ENCODE results near the gene NDUFB10. TPM values are rescaled to one million over a fixed set of nuclear protein-coding genes. Genes with fewer than 3 reads are reported as not detected.
A peak's percentile ranks its signal among the peaks of the same experiment; 100 is the strongest.

Gene NDUFB10
- total RNA-seq, 4 donors from 2014 or later: 174 to 325 (median 284) TPM

- Histone ChIP-seq H3K27ac (no peak overlapping the region), H3K9me3 (no peaks in the 10 kb centered on the region), H3K4me1 (peaks cover 0 to 9% of the 10 kb centered on the region in 2 donors), H3K4me3 (replicated peaks in 1 of 3) (no peak overlapping the region), H3K27me3 (no peaks in the 10 kb centered on the region), H3K36me3 (no peaks in the 10 kb centered on the region)
- intact Hi-C loops (cut with DNase I): no loop called here
- TF ChIP-seq CTCF (IDR thresholded peaks at IDR 0.05): peak in 2 of 6 experiments; percentile 21 to 28
- no peak for TF ChIP-seq POLR2A (IDR thresholded peaks at IDR 0.05)
- WGBS, 2 donors: 70 to 72% methylated on average over 8 to 11 of the region's 19 CpGs
- peak; percentile 37 to 42 for DNase-seq
Observed at GRCh38 chr16:1932050-1933028, 27.0 kb upstream of the NDUFB10 start.

DNA sequence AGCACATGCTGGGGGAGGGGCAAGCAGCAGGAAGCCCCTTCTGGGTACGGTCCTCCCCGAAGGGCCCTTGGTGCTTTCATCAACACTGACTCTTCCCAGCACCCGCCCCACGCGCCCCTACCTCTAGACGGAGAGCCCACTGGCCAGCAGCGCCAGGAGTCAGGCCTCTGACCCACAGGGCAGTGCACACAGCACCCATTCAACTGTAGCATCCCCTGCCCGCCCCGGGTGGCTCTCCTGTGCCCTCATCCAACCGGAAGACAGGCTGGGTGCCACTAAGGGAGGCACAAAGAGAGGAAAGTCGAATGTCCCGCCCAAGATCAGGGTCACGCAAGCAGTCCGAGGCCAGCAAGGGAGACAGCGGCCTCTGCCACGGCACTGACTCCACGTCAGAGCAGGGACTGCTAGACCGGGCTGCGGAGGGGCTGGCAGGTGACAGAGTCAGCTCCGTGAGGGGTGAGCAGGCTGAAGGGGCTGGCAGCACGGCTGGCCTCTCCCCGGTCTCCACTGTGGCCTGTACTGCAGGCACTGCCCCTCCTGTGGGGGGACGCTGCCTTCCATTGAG, 26.2 kb upstream of the NDUFB10 start:
- TF ChIP-seq CTCF (IDR thresholded peaks at IDR 0.05): no peak
- no peak for TF ChIP-seq POLR2A (IDR thresholded peaks at IDR 0.05)
- H3K27ac ChIP-seq: no peak overlapping the region
- 65 to 66% methylated on average over 15 to 18 of the region's 23 CpGs for WGBS, 2 donors
- DNase-seq: no peak
- H3K36me3 ChIP-seq: no peaks in the 10 kb centered on the region
- intact Hi-C loops (cut with DNase I): no loop called here
- H3K4me1 ChIP-seq: peaks cover 0 to 9% of the 10 kb centered on the region in 2 donors
- no peaks in the 10 kb centered on the region for H3K9me3 ChIP-seq
- no peaks in the 10 kb centered on the region for H3K27me3 ChIP-seq
- no peak overlapping the region for H3K4me3 ChIP-seq (replicated peaks in 1 of 3)

DNA sequence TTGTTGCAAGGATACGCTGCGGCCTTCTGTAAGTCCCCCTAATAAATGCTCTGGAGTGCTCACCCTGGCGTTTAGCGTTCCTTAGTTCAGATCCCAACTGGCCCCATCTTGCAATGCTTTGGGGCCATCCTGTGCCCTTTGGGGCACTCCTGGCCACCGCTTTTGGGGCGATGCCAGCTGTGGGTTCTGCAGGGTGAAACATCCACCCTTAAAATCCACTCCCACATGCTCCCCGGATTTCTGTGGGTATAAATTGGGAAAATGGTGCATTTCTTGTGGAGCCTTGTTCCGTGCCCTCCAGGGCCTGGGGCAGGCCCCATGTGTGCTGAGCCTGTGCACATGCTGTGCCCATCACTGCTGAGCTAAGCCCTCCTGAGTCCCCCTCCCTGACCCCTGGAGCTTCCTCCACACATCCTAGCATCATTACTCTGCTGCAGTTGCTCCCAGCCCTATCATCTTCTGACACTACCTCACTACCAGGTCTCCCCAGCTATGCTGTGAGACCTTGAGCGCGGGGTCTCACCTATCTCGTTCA, 22.3 kb upstream of the NDUFB10 start:
- H3K27ac ChIP-seq: no peak overlapping the region
- H3K4me1 ChIP-seq: peaks cover 0 to 7% of the 10 kb centered on the region in 2 donors
- H3K4me3 ChIP-seq (replicated peaks in 1 of 3): no peak overlapping the region
- no peak for DNase-seq
- TF ChIP-seq POLR2A (IDR thresholded peaks at IDR 0.05) (no peak), CTCF (IDR thresholded peaks at IDR 0.05) (no peak)
- WGBS, 2 donors: 91 to 94% methylated on average over 11 of the region's 11 CpGs
- intact Hi-C loops (cut with DNase I): no loop called here
- peaks cover 0 to 7% of the 10 kb centered on the region in 2 donors for H3K36me3 ChIP-seq
- no peaks in the 10 kb centered on the region for H3K27me3 ChIP-seq
- H3K9me3 ChIP-seq: no peaks in the 10 kb centered on the region

DNA sequence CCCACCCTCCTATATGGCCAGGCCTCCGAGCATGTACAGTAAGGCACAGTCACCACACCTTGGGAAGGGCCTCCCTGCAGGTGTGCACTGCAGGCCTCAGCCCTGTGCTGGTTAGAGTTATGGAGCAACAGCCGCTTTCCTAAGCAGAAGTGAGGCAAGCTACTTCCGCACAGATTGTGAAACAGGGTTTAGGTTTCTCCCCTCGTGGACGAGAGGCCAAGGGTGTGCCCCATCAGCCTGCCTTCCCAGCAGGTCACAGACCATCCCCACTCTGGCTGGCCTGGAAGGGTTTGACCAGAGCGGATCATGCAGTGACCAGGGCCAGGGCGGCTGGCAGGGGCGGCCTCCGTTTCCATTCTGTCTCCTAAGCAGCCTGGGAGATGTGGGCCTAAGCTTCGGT, 21.0 kb upstream of the NDUFB10 start:
- peaks cover 8 to 15% of the 10 kb centered on the region in 2 donors for H3K4me1 ChIP-seq
- no peaks in the 10 kb centered on the region for H3K27me3 ChIP-seq
- H3K36me3 ChIP-seq: peaks cover 0 to 7% of the 10 kb centered on the region in 2 donors
- whole genome bisulfite sequencing, 2 donors: 95 to 99% methylated on average over 10 of the region's 10 CpGs
- H3K4me3 ChIP-seq (replicated peaks in 1 of 3): no peak overlapping the region
- H3K9me3 ChIP-seq: no peaks in the 10 kb centered on the region
- TF ChIP-seq CTCF (IDR thresholded peaks at IDR 0.05): no peak
- TF ChIP-seq POLR2A (IDR thresholded peaks at IDR 0.05): no peak
- intact Hi-C loops (cut with DNase I): no loop called here
- no peak for DNase-seq
- no peak overlapping the region for H3K27ac ChIP-seq
